OCI-LY3 (cell line): ENCODE data around the gene GDPD4.

ENCODE experiments used
- CTCF ChIP-seq: fragments of 200-600, 300-600 bp; sonication (generic); IDR thresholded peaks from 2 replicates; pipeline ENCODE4 v1.5.1; 2014; ENCODE audit warnings: antibody characterized with exemption, low read length, low read depth
- EZH2phosphoT487 ChIP-seq: fragments of 200-600 bp; shearing (Covaris generic); IDR thresholded peaks from 2 replicates; pipeline ENCODE4 v1.6.1; 2018; ENCODE audit warnings: antibody characterized with exemption, mixed run types, low read depth

DNA sequence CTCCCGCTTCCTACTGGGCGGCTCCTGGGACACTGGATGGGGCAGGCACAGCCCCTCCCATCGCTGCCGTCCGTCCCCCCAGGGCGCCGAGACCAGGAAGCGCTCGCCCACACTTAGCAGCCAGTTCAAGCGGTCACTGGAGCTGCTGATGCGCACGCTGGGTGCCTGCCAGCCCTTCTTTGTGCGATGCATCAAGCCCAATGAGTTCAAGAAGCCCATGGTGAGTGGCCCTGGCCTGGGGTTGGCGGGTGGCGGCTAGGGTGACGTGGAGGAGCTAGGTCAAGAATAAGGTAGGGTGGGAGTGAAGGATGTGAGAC is 128.9 kb downstream of the GDPD4 start:
- TF ChIP-seq CTCF (no peak), EZH2phosphoT487 (no peak)
